Tibial nerve (tissue), 3 donors: Measurements from ENCODE around the gene TSPAN32.

Experiments
- POLR2A ChIP-seq, 2 donors: fragments of 450-650 bp; IDR thresholded peaks; one replicate each; pipeline ENCODE4 v1.6.1; 2017; ENCODE audit warnings: antibody characterized with exemption in 2 of 2, mild to moderate bottlenecking in 2 of 2, moderate library complexity in 2 of 2
- TF ChIP-seq, protein P1 (sequence below), 5 experiments: fragments of 200-600 bp in 3 of 5; fragments of 450-650 bp in 2 of 5; sonication (generic) in 3 of 5; IDR thresholded peaks; one replicate each; pipeline ENCODE4 v1.5.1; 2016 to 2019; ENCODE audit warnings: antibody characterized with exemption in 5 of 5, mild to moderate bottlenecking in 3 of 5, moderate library complexity in 2 of 5

DNA sequence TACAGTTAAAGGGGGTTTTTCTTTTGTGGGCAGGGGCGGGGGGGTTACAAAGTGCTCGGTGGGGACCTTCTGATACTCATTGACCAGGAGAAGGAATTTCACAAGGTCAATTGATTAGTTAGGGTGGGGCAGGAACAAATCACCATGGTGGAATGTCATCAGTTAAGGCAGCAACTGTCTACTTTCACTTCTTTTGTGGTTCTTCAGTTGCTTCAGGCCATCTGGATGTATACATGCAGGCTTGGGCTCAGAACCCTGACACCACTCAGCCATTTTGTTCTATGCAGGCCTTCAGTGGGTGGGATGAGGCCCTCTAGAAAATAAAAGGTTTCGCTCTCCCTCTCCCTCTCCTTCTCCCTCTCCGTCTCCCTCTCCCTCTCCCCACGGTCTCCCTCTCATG lies 29.6 kb downstream of the TSPAN32 start:
- no peak for TF ChIP-seq POLR2A (IDR thresholded peaks at IDR 0.05)
- TF ChIP-seq, protein P1, sequence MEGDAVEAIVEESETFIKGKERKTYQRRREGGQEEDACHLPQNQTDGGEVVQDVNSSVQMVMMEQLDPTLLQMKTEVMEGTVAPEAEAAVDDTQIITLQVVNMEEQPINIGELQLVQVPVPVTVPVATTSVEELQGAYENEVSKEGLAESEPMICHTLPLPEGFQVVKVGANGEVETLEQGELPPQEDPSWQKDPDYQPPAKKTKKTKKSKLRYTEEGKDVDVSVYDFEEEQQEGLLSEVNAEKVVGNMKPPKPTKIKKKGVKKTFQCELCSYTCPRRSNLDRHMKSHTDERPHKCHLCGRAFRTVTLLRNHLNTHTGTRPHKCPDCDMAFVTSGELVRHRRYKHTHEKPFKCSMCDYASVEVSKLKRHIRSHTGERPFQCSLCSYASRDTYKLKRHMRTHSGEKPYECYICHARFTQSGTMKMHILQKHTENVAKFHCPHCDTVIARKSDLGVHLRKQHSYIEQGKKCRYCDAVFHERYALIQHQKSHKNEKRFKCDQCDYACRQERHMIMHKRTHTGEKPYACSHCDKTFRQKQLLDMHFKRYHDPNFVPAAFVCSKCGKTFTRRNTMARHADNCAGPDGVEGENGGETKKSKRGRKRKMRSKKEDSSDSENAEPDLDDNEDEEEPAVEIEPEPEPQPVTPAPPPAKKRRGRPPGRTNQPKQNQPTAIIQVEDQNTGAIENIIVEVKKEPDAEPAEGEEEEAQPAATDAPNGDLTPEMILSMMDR (IDR thresholded peaks at IDR 0.05), result no peak
